Sigmoid colon (tissue), 4 donors: ENCODE results near the gene ZNF787.

Source experiments
- EP300 ChIP-seq, 4 donors: sonication (generic); formaldehyde crosslinking; IDR thresholded peaks; one replicate each; pipeline ENCODE4 v1.6.1; 2017; ENCODE audit warnings: antibody characterized with exemption in 4 of 4
- POLR2A ChIP-seq, 2 donors: fragments of 450-650 bp; IDR thresholded peaks; one replicate each; pipeline ENCODE4 v1.6.1; 2016; ENCODE audit warnings: antibody characterized with exemption in 2 of 2, mild to moderate bottlenecking in 2 of 2, moderate library complexity in 2 of 2
- POLR2AphosphoS5 ChIP-seq, 4 donors: sonication (generic); formaldehyde crosslinking; IDR thresholded peaks; one replicate each; pipeline ENCODE4 v1.6.1; 2017; ENCODE audit warnings: antibody characterized with exemption in 4 of 4
- TF ChIP-seq, protein P1 (sequence below), 4 experiments: fragments of 450-650 bp in 3 of 4; fragments of 200-600 bp in 1 of 4; IDR thresholded peaks; one replicate each; pipeline ENCODE4 v1.5.1; 2016 to 2019; ENCODE audit warnings: antibody characterized with exemption in 4 of 4, mild to moderate bottlenecking in 3 of 4, moderate library complexity in 2 of 4

DNA sequence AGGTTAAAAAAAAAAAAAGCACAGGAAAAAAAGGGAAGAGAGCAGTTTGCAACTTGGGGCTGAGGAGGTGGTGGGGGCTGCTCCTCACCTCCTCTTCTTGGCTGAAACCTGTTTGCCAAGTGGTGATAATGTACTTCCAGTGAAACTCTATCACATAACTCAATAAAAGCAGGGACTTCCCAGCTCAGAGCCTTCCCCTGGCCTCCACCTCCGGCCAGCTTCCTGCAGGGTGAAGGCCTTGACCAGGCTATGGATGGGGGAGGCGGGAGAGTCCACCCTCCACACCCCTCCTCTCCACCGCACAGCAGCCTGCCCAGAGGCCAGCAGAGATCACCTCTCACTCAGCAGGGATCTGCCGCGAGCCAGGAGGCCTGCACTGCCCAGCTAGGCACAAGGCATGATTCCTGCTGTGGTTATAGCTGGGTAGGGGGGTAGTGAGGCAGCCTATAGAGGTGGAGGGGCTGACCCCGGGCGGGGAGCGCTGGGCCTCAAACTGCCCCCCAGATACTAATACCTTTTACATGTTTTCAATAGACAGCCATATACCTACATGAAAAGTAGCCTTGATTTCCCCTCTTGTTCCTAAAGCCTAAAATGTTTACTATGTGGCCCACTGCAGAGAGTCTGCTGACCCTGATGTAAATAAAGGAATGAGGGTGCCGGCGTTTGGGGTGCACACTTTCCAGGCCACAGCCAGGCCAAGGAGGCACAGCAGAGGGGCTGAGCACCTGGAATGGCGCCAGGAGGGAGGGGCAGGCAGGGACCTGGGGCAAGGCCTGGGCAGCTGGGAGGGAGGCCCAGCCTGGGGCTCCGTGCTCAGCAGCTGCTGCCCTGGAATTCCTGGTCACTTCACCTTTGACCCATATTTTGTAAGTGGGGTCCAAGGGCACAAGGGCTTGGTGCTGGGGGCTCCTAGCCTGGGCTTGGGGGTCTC is 10.3 kb downstream of the ZNF787 start:
- no peak for TF ChIP-seq POLR2A (IDR thresholded peaks at IDR 0.05)
- TF ChIP-seq, protein P1, sequence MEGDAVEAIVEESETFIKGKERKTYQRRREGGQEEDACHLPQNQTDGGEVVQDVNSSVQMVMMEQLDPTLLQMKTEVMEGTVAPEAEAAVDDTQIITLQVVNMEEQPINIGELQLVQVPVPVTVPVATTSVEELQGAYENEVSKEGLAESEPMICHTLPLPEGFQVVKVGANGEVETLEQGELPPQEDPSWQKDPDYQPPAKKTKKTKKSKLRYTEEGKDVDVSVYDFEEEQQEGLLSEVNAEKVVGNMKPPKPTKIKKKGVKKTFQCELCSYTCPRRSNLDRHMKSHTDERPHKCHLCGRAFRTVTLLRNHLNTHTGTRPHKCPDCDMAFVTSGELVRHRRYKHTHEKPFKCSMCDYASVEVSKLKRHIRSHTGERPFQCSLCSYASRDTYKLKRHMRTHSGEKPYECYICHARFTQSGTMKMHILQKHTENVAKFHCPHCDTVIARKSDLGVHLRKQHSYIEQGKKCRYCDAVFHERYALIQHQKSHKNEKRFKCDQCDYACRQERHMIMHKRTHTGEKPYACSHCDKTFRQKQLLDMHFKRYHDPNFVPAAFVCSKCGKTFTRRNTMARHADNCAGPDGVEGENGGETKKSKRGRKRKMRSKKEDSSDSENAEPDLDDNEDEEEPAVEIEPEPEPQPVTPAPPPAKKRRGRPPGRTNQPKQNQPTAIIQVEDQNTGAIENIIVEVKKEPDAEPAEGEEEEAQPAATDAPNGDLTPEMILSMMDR (IDR thresholded peaks at IDR 0.05), result no peak
- no peak for TF ChIP-seq EP300 (IDR thresholded peaks at IDR 0.05)
- TF ChIP-seq POLR2AphosphoS5 (IDR thresholded peaks at IDR 0.05), result no peak
